CD8-positive, alpha-beta memory T cell (primary cell): ENCODE data around the gene SENP3. TPM values are rescaled to one million over a fixed set of nuclear protein-coding genes. Genes with fewer than 3 reads are reported as not detected.

ENCODE experiments used
- CTCF ChIA-PET: fragments of 350-600 bp; sonication (Branson Sonifier 250); formaldehyde crosslinking; loops from one replicate; lab custom pipeline; 2021; ENCODE audit warnings: antibody characterized with exemption; lab: Charles Lee
- POLR2A ChIA-PET: fragments of 350-600 bp; sonication (Branson Sonifier 250); formaldehyde crosslinking; loops from one replicate; lab custom pipeline; 2021; ENCODE audit warnings: antibody characterized with exemption; lab: Charles Lee
- DNase-seq, 5 donors: peaks; one replicate each; pipeline versions ENCODE4 v3.0.0 to v3.0.0-alpha.2; 2020 to 2022; ENCODE audit warnings: mixed read lengths in 1 of 5
- H3K27ac ChIP-seq: one replicate; pipeline ENCODE4 v1.7.0; 2013; ENCODE audit warnings: low read depth, mild to moderate bottlenecking, low read length, moderate library complexity
- H3K27me3 ChIP-seq: 2 replicates; pipeline ENCODE4 v1.7.0; 2013; ENCODE audit warnings: low read length, mild to moderate bottlenecking; ENCODE audit not compliant: insufficient read depth, poor library complexity, severe bottlenecking
- H3K36me3 ChIP-seq: 2 replicates; pipeline ENCODE4 v1.7.0; 2013; ENCODE audit warnings: mild to moderate bottlenecking, low read length, moderate library complexity; ENCODE audit not compliant: insufficient read depth
- H3K4me1 ChIP-seq: 2 replicates; pipeline ENCODE4 v1.7.0; 2013; ENCODE audit warnings: mild to moderate bottlenecking, low read length, moderate library complexity; ENCODE audit not compliant: insufficient read depth
- H3K4me3 ChIP-seq: 2 replicates; pipeline ENCODE4 v1.7.0; 2013; ENCODE audit warnings: mild to moderate bottlenecking, low read length
- H3K9me3 ChIP-seq: 2 replicates; pipeline ENCODE4 v1.7.0; 2013; ENCODE audit warnings: mild to moderate bottlenecking, low read length
- H3K27ac Mint-ChIP-seq, 8 donors: one replicate each; pipeline ENCODE4 v1.8.0; 2020 to 2021; ENCODE audit warnings: mixed read lengths in 8 of 8, mild to moderate bottlenecking in 6 of 8, inconsistent platforms in 3 of 8, moderate library complexity in 3 of 8
- H3K27me3 Mint-ChIP-seq, 2 donors: one replicate each; pipeline ENCODE4 v1.8.0; 2020 to 2021; ENCODE audit warnings: mixed read lengths in 2 of 2, mild to moderate bottlenecking in 1 of 2, moderate library complexity in 1 of 2
- H3K36me3 Mint-ChIP-seq, 3 donors: one replicate each; pipeline ENCODE4 v1.8.0; 2020 to 2021; ENCODE audit warnings: mixed read lengths in 3 of 3, inconsistent platforms in 1 of 3, mild to moderate bottlenecking in 1 of 3
- H3K4me1 Mint-ChIP-seq, 3 donors: one replicate each; pipeline ENCODE4 v1.8.0; 2020 to 2021; ENCODE audit warnings: mixed read lengths in 3 of 3, inconsistent platforms in 1 of 3, mild to moderate bottlenecking in 1 of 3
- H3K4me3 Mint-ChIP-seq, 7 donors: one replicate each; pipeline ENCODE4 v1.8.0; 2020 to 2021; ENCODE audit warnings: mixed read lengths in 7 of 7, mild to moderate bottlenecking in 6 of 7, moderate library complexity in 4 of 7, inconsistent platforms in 2 of 7
- H3K9me3 Mint-ChIP-seq, 5 donors: one replicate each; pipeline ENCODE4 v1.8.0; 2020 to 2022; ENCODE audit warnings: mixed read lengths in 5 of 5, mild to moderate bottlenecking in 3 of 5, moderate library complexity in 2 of 5, inconsistent platforms in 1 of 5
- polyA plus RNA-seq: library from polyadenylated mRNA; unstranded; fragments of 300-500 nt; fragmentation: Illumina TruSeq; gene quantifications from one replicate; pipeline ENCODE4 v1.2.3, GENCODE V29; 2021
- total RNA-seq, 2 experiments: library from RNA; stranded (reverse); gene quantifications; one replicate each; pipeline ENCODE4 v1.2.3, GENCODE V29; 2021

Gene SENP3
- total RNA-seq (100 to 1,000 TPM; 111 to 121 TPM), polyA plus RNA-seq (12.0 TPM)

GRCh38 chr17:7561589-7562207 is at the start of gene SENP3:
SENP3 (plus strand) TSS chr17:7561919; CDS start chr17:7563077, 1,158 bp downstream.
- no peaks in the 10 kb centered on the region for H3K27me3 ChIP-seq
- H3K4me3 ChIP-seq = peak within 1 kb of the TSS; percentile 95
- Mint-ChIP-seq H3K36me3 (peaks cover 0 to 41% (median 3%) of the 10 kb centered on the region in 3 donors), H3K27me3 (peaks cover 0 to 4% of the 10 kb centered on the region in 2 donors), H3K27ac (peak within 1 kb of the TSS; percentile 91 to 99 (median 98)), H3K9me3 (peaks cover 0 to 2% (median 0%) of the 10 kb centered on the region in 5 donors), H3K4me3 (peak within 1 kb of the TSS; percentile 88 to 97 (median 89)), H3K4me1 (peaks cover 20 to 33% (median 22%) of the 10 kb centered on the region in 3 donors)
- peaks cover 37% of the 10 kb centered on the region for H3K4me1 ChIP-seq
- H3K36me3 ChIP-seq = peaks cover 21% of the 10 kb centered on the region
- POLR2A ChIA-PET = interaction anchor here (0.8 to 2.4 kb wide), 12 partner anchors 10 to 225 kb away, joined by 4 to 13 read pairs (median 7); partner anchors contain the start of genes ACAP1, CD68, MPDU1 and POLR2A
- CTCF ChIA-PET = interaction anchor here (0.6 to 3.9 kb wide), 34 partner anchors 9 to 329 kb away, joined by 3 to 75 read pairs (median 6); partner anchors contain the start of genes ACAP1, FXR2, GABARAP and MPDU1
- peak; percentile 88 to 94 (median 91) for DNase-seq
- H3K27ac ChIP-seq = peak within 1 kb of the TSS; percentile 94
- no peaks in the 10 kb centered on the region for H3K9me3 ChIP-seq

GRCh38 chr17:7512105-7512504 is 49.6 kb upstream of the SENP3 start:
- no peak overlapping the region for H3K27ac ChIP-seq
- Mint-ChIP-seq H3K27me3 (no peaks in the 10 kb centered on the region), H3K4me3 (no peak overlapping the region), H3K36me3 (peaks cover 10 to 80% (median 20%) of the 10 kb centered on the region in 3 donors), H3K9me3 (no peaks in the 10 kb centered on the region), H3K4me1 (no peaks in the 10 kb centered on the region), H3K27ac (peak overlapping the region in 3 of 8 donors; percentile 29 to 66 (median 38))
- ChIA-PET POLR2A (interaction anchor here (0.6 kb wide), 1 partner anchor 52 kb away, joined by 6 read pairs; no protein-coding TSS in a partner anchor), CTCF (interaction anchor here (1.0 to 5.5 kb wide), 3 partner anchors 49 to 175 kb away, joined by 3 to 34 read pairs (median 18); partner anchors contain the start of genes TMEM102, TP53 and WRAP53)
- peaks cover 30% of the 10 kb centered on the region for H3K36me3 ChIP-seq
- no peak overlapping the region for H3K4me3 ChIP-seq
- DNase-seq = no peak
- H3K9me3 ChIP-seq = no peaks in the 10 kb centered on the region
- no peaks in the 10 kb centered on the region for H3K4me1 ChIP-seq
- H3K27me3 ChIP-seq = no peaks in the 10 kb centered on the region

- Histone ChIP-seq H3K27me3 (no peaks in the 10 kb centered on the region), H3K4me1 (no peaks in the 10 kb centered on the region), H3K9me3 (no peaks in the 10 kb centered on the region), H3K4me3 (no peak overlapping the region), H3K36me3 (peaks cover 28% of the 10 kb centered on the region), H3K27ac (no peak overlapping the region)
- peaks cover 10 to 72% (median 20%) of the 10 kb centered on the region in 3 donors for H3K36me3 Mint-ChIP-seq
- ChIA-PET CTCF (interaction anchor here (1.1 to 5.5 kb wide), 8 partner anchors 8 to 174 kb away, joined by 5 to 75 read pairs (median 14); partner anchors contain the start of genes FXR2, SENP3, SOX15 and TMEM102), POLR2A (no interaction called here)
- no peaks in the 10 kb centered on the region for H3K9me3 Mint-ChIP-seq
- H3K27me3 Mint-ChIP-seq = no peaks in the 10 kb centered on the region
- peak overlapping the region in 2 of 8 donors; percentile 50 for H3K27ac Mint-ChIP-seq
- no peak overlapping the region for H3K4me3 Mint-ChIP-seq
- no peak for DNase-seq
- H3K4me1 Mint-ChIP-seq = no peaks in the 10 kb centered on the region
These were observed 48.7 kb upstream of the SENP3 start for GRCh38 chr17:7512824-7513540.

GRCh38 chr17:7513850-7514419 is 47.8 kb upstream of the SENP3 start:
- H3K27ac ChIP-seq = no peak overlapping the region
- no peaks in the 10 kb centered on the region for H3K4me1 ChIP-seq
- no peak overlapping the region for H3K4me3 ChIP-seq
- H3K27me3 ChIP-seq = no peaks in the 10 kb centered on the region
- H3K9me3 ChIP-seq = no peaks in the 10 kb centered on the region
- ChIA-PET POLR2A (interaction anchor here (1.7 kb wide), 1 partner anchor 173 kb away, joined by 9 read pairs; the partner anchor contains the start of gene TP53), CTCF (interaction anchor here (1.0 to 5.5 kb wide), 18 partner anchors 9 to 176 kb away, joined by 3 to 75 read pairs (median 5); partner anchors contain the start of genes FXR2, SENP3, SOX15 and TMEM102)
- DNase-seq = no peak
- no peaks in the 10 kb centered on the region for H3K27me3 Mint-ChIP-seq
- peaks cover 23% of the 10 kb centered on the region for H3K36me3 ChIP-seq
- no peak overlapping the region for H3K4me3 Mint-ChIP-seq
- peaks cover 10 to 62% (median 13%) of the 10 kb centered on the region in 3 donors for H3K36me3 Mint-ChIP-seq
- no peaks in the 10 kb centered on the region for H3K4me1 Mint-ChIP-seq
- H3K27ac Mint-ChIP-seq = peak overlapping the region in 3 of 8 donors; percentile 19 to 86 (median 66)
- no peaks in the 10 kb centered on the region for H3K9me3 Mint-ChIP-seq

GRCh38 chr17:7515911-7516610 is 45.7 kb upstream of the SENP3 start:
- no peak overlapping the region for H3K4me3 Mint-ChIP-seq
- Histone ChIP-seq H3K27ac (no peak overlapping the region), H3K4me3 (no peak overlapping the region), H3K4me1 (no peaks in the 10 kb centered on the region), H3K36me3 (peaks cover 16% of the 10 kb centered on the region), H3K27me3 (no peaks in the 10 kb centered on the region), H3K9me3 (no peaks in the 10 kb centered on the region)
- CTCF ChIA-PET = interaction anchor here (0.8 to 5.5 kb wide), 9 partner anchors 9 to 202 kb away, joined by 3 to 75 read pairs (median 4); partner anchors contain the start of genes SENP3, SOX15, TMEM102 and TP53
- no peak for DNase-seq
- H3K4me1 Mint-ChIP-seq = no peaks in the 10 kb centered on the region
- H3K9me3 Mint-ChIP-seq = no peaks in the 10 kb centered on the region
- H3K27me3 Mint-ChIP-seq = no peaks in the 10 kb centered on the region
- POLR2A ChIA-PET = interaction anchor here (0.7 kb wide), 1 partner anchor 1370 kb away, joined by 3 read pairs; no protein-coding TSS in a partner anchor
- H3K27ac Mint-ChIP-seq = peak overlapping the region in 4 of 8 donors; percentile 29 to 79 (median 63)
- peaks cover 3 to 41% (median 8%) of the 10 kb centered on the region in 3 donors for H3K36me3 Mint-ChIP-seq

GRCh38 chr17:7523033-7523432 is 38.7 kb upstream of the SENP3 start:
- no peaks in the 10 kb centered on the region for H3K36me3 ChIP-seq
- peaks cover 0 to 5% (median 3%) of the 10 kb centered on the region in 5 donors for H3K9me3 Mint-ChIP-seq
- peak; percentile 31 to 62 (median 37) for DNase-seq
- no peaks in the 10 kb centered on the region for H3K36me3 Mint-ChIP-seq
- no peaks in the 10 kb centered on the region for H3K4me1 ChIP-seq
- no peak overlapping the region for H3K4me3 Mint-ChIP-seq
- no peaks in the 10 kb centered on the region for H3K27me3 ChIP-seq
- POLR2A ChIA-PET = interaction anchor here (0.6 kb wide), 1 partner anchor 38 kb away, joined by 3 read pairs; no protein-coding TSS in a partner anchor
- no peak overlapping the region for H3K27ac Mint-ChIP-seq
- no peak overlapping the region for H3K27ac ChIP-seq
- CTCF ChIA-PET = interaction anchor here (0.7 to 5.5 kb wide), 11 partner anchors 8 to 167 kb away, joined by 3 to 37 read pairs (median 5); partner anchors contain the start of genes SENP3, TMEM95 and TNFSF13
- no peak overlapping the region for H3K4me3 ChIP-seq
- peaks cover 0 to 5% (median 2%) of the 10 kb centered on the region in 3 donors for H3K4me1 Mint-ChIP-seq
- H3K9me3 ChIP-seq = no peaks in the 10 kb centered on the region
- H3K27me3 Mint-ChIP-seq = no peaks in the 10 kb centered on the region

- no peak overlapping the region for H3K4me3 ChIP-seq
- no peak for DNase-seq
- no peak overlapping the region for H3K27ac Mint-ChIP-seq
- ChIA-PET CTCF (no interaction called here), POLR2A (no interaction called here)
- no peaks in the 10 kb centered on the region for H3K27me3 Mint-ChIP-seq
- H3K4me1 ChIP-seq = no peaks in the 10 kb centered on the region
- H3K9me3 ChIP-seq = no peaks in the 10 kb centered on the region
- no peaks in the 10 kb centered on the region for H3K36me3 ChIP-seq
- no peak overlapping the region for H3K27ac ChIP-seq
- peaks cover 5 to 23% (median 18%) of the 10 kb centered on the region in 5 donors for H3K9me3 Mint-ChIP-seq
- peaks cover 2 to 4% (median 2%) of the 10 kb centered on the region in 3 donors for H3K36me3 Mint-ChIP-seq
- H3K4me3 Mint-ChIP-seq = no peak overlapping the region
- no peaks in the 10 kb centered on the region for H3K27me3 ChIP-seq
- H3K4me1 Mint-ChIP-seq = no peaks in the 10 kb centered on the region
These were observed 32.9 kb upstream of the SENP3 start for GRCh38 chr17:7528842-7529241.
